ENCODE results near the gene RNF39. TPM values are rescaled to one million over a fixed set of nuclear protein-coding genes. Genes with fewer than 3 reads are reported as not detected.
A peak's percentile ranks its signal among the peaks of the same experiment; 100 is the strongest.

RNF39 gene
- total and polyA plus RNA-seq, 2 of the 13 experiments (the other 11 are each of a cell fraction or from before 2014, with no cell fraction given): 0.13 to 1.8 TPM

DNA sequence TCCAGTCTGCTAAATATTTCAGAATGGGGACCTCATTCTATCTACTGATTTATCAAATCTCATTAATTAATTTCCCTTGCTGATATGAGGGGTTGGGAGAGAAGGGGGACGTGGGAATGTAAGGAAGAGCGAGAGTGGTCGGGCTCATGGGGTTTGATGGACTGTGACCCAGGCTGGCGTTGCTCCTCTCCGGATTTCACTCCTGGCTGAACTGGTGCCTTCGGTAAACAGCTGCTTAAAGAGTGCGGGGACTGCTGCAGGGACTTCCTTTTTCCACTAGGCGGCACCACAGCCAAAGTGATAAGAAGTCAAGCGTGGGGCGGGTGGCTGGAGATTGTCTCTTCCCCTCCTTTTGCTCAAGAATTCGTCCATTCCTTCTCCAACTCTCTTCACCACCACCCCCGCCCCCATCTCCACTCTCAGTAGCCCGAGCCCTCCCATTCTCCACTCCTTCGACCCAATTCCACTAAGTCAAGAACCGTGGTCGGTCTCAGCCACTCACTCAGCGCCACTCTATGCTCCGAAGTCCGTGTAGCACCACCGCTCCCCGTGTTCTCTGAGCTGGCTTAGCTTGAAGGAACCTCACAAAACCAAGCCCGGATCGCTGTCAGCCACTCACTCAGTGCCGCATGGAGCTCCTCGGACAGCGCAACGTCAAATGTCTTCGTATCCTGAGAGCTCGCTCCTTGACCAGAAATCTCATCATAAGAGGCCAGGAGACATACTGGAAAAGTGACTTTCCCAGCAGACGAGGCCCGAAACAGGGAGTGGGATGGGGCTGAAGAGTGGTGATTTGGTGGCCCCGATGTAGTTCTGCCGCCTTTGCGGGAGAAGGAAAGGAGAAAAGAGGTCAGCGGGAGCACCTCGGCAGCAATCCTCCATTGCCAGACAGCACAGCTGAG, 27.7 kb upstream of the RNF39 start (continued):
- TF ChIP-seq, protein P1, sequence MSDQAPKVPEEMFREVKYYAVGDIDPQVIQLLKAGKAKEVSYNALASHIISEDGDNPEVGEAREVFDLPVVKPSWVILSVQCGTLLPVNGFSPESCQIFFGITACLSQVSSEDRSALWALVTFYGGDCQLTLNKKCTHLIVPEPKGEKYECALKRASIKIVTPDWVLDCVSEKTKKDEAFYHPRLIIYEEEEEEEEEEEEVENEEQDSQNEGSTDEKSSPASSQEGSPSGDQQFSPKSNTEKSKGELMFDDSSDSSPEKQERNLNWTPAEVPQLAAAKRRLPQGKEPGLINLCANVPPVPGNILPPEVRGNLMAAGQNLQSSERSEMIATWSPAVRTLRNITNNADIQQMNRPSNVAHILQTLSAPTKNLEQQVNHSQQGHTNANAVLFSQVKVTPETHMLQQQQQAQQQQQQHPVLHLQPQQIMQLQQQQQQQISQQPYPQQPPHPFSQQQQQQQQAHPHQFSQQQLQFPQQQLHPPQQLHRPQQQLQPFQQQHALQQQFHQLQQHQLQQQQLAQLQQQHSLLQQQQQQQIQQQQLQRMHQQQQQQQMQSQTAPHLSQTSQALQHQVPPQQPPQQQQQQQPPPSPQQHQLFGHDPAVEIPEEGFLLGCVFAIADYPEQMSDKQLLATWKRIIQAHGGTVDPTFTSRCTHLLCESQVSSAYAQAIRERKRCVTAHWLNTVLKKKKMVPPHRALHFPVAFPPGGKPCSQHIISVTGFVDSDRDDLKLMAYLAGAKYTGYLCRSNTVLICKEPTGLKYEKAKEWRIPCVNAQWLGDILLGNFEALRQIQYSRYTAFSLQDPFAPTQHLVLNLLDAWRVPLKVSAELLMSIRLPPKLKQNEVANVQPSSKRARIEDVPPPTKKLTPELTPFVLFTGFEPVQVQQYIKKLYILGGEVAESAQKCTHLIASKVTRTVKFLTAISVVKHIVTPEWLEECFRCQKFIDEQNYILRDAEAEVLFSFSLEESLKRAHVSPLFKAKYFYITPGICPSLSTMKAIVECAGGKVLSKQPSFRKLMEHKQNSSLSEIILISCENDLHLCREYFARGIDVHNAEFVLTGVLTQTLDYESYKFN (CRISPR knock-in tag; conservative IDR thresholded peaks at IDR 0.05): no peak; the same call in none of the 2 replicates
- no peak for TF ChIP-seq JDP2 (CRISPR knock-in tag; IDR thresholded peaks at IDR 0.05; ENCODE audit: borderline replicate concordance)
- peak; percentile 29; the same call in 1 of the 2 replicates for TF ChIP-seq NFKB2 (CRISPR knock-in tag; IDR thresholded peaks at IDR 0.05; ENCODE audit: borderline replicate concordance)
- TF ChIP-seq GABPB1 (CRISPR knock-in tag; IDR thresholded peaks at IDR 0.05): peak; percentile 83
- TF ChIP-seq GMEB2 (CRISPR knock-in tag; IDR thresholded peaks at IDR 0.05; ENCODE audit: low read depth): no peak
- TF ChIP-seq PBX3 (CRISPR knock-in tag; IDR thresholded peaks at IDR 0.05; ENCODE audit: borderline replicate concordance): no peak
- no peak for TF ChIP-seq NBN (conservative IDR thresholded peaks at IDR 0.05)
- no peak for TF ChIP-seq BRD4 (CRISPR knock-in tag; IDR thresholded peaks at IDR 0.05)
- no peak for TF ChIP-seq ASH2L (IDR thresholded peaks at IDR 0.05; ENCODE audit: insufficient read length, low read depth, low read length)
- no peak for TF ChIP-seq ZNF530 (CRISPR knock-in tag; IDR thresholded peaks at IDR 0.05; ENCODE audit: low read depth)
- TF ChIP-seq RBM22 (optimal IDR thresholded peaks at IDR 0.05; ENCODE audit: low read length): no peak
- TF ChIP-seq IKZF5 (CRISPR knock-in tag; IDR thresholded peaks at IDR 0.05): peak; percentile 75; the same call in 1 of the 2 replicates
- TF ChIP-seq ZNF776 (CRISPR knock-in tag; IDR thresholded peaks at IDR 0.05): no peak
- TF ChIP-seq, protein P2, sequence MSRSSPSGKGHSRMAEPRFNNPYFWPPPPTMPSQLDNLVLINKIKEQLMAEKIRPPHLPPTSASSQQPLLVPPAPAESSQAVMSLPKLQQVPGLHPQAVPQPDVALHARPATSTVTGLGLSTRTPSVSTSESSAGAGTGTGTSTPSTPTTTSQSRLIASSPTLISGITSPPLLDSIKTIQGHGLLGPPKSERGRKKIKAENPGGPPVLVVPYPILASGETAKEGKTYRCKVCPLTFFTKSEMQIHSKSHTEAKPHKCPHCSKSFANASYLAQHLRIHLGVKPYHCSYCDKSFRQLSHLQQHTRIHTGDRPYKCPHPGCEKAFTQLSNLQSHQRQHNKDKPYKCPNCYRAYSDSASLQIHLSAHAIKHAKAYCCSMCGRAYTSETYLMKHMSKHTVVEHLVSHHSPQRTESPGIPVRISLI (CRISPR knock-in tag; IDR thresholded peaks at IDR 0.05; ENCODE audit: borderline replicate concordance): no peak; the same call in 1 of the 2 replicates
- no peak for TF ChIP-seq ZNF773 (CRISPR knock-in tag; IDR thresholded peaks at IDR 0.05; ENCODE audit: borderline replicate concordance)
- no peak for TF ChIP-seq ZFP41 (CRISPR knock-in tag; IDR thresholded peaks at IDR 0.05; ENCODE audit: borderline replicate concordance)
- no peak; the same call in 1 of the 2 replicates for TF ChIP-seq HNF1B (CRISPR knock-in tag; IDR thresholded peaks at IDR 0.05)

Measured in HepG2 (cell line).